Thoracic aorta (tissue), 2 donors: ENCODE measurements around the gene PYROXD2. TPM values are rescaled to one million over a fixed set of nuclear protein-coding genes. Genes with fewer than 3 reads are reported as not detected.
"Not testable (repeated sequence)": the region's sequence is repeated elsewhere in the genome, so short reads cannot be mapped to it uniquely, and the experiment has no call there.

Experiments
- ATAC-seq: fragments of 150-250 bp; one replicate; pipeline ENCODE4 v1.8.0; 2017; ENCODE audit warnings: low read depth; ENCODE audit not compliant: insufficient number of reproducible peaks, low FRiP score
- DNase-seq: peaks from one replicate; pipeline ENCODE4 v3.0.0-alpha.2; 2020; ENCODE audit warnings: low spot score
- H3K27ac ChIP-seq, 2 donors: fragments of 200-600 bp; sonication (generic); 1 replicate in 1 of 2; 2 replicates in 1 of 2; pipeline ENCODE4 v1.5.1; 2016; ENCODE audit warnings: mild to moderate bottlenecking in 2 of 2, moderate library complexity in 2 of 2
- H3K27me3 ChIP-seq: fragments of 200-600 bp; sonication (generic); replicated peaks from 2 replicates; pipeline ENCODE4 v1.6.0; 2016; ENCODE audit warnings: mild to moderate bottlenecking; ENCODE audit not compliant: insufficient read depth
- H3K36me3 ChIP-seq: fragments of 200-600 bp; sonication (generic); one replicate; pipeline ENCODE4 v1.5.1; 2016
- H3K4me1 ChIP-seq, 2 donors: fragments of 200-600 bp; sonication (generic); 1 replicate in 1 of 2; 2 replicates in 1 of 2; pipeline versions ENCODE4 v1.5.1 to v1.6.0; 2016; ENCODE audit warnings: low read depth in 2 of 2, mild to moderate bottlenecking in 1 of 2; ENCODE audit not compliant: control insufficient read depth in 1 of 2
- H3K4me3 ChIP-seq: fragments of 200-600 bp; sonication (generic); 2 replicates; pipeline ENCODE4 v1.5.1; 2016; ENCODE audit warnings: mild to moderate bottlenecking
- H3K9me3 ChIP-seq: fragments of 200-600 bp; sonication (generic); 2 replicates; pipeline ENCODE4 v1.5.1; 2016
- CTCF ChIP-seq: fragments of 200-600 bp; sonication (generic); IDR thresholded peaks from one replicate; pipeline ENCODE4 v1.5.1; 2019; ENCODE audit warnings: antibody characterized with exemption
- total RNA-seq, 2 donors: library from RNA; depleted of rRNA; stranded (reverse); fragments of >200 nt; gene quantifications; one replicate each; pipeline versions ENCODE4 v1.1.0 to v1.2.3, GENCODE V29; 2016

The PYROXD2 gene
- total RNA-seq, 2 donors from 2014 or later = 6.3 to 9.3 TPM

DNA sequence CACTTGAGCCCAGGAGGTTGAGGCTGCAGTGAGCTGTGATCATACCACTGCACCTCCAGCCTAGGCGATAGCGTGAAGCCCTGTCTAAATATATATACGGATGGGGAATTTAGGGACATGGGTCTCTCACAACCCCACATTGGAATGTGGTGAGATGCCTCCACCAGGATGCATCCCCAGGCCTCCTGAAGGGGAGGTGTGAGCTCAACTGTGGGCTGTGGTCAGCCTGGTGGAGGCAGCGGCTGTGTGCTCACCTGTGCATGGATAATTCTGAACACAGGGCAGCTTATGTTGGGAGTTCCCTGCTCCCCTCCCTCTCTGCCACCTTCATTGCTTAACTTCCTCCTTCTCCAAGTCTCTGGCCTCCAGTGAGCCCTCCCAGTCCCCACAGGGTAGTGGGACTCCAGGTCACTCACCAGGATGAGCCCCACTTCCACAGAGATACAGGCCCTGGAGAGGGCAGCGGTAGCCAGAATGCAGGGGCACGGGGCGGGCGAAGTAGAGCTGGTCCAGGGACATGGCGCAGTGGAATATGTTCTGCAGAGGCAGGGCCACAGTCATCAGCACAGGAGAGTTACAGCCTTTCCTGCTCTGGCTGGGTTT lies 30.4 kb downstream of the PYROXD2 start:
- no peak for ATAC-seq
- Histone ChIP-seq H3K27me3 (no peaks in the 10 kb centered on the region), H3K4me3 (no peak overlapping the region), H3K4me1 (no peaks in the 10 kb centered on the region), H3K27ac (no peak overlapping the region), H3K36me3 (peaks cover 6% of the 10 kb centered on the region), H3K9me3 (no peaks in the 10 kb centered on the region)
- no peak for DNase-seq
- no peak for TF ChIP-seq CTCF

DNA sequence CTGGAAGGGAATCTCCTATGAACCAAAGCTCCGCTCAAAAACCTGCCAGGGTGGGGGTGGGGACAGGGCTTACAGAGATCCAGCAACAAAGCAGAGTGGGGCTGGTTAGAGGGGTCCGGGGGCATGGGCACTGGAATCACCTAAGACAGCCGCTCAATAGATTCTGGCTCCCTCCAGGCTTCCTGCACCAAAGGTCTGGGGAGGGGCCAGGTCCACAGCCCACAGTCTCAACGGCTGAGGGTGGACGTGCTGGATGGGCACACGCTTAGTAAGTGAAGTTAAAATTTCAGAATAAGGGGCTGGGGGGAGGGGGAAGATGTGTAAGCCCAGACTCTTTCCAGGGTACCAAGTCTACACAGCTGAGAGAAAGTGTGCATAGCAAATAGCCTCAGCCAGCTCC lies 31.1 kb downstream of the PYROXD2 start:
- TF ChIP-seq CTCF = no peak
- Histone ChIP-seq H3K4me1 (no peaks in the 10 kb centered on the region), H3K27ac (no peak overlapping the region), H3K36me3 (peaks cover 6% of the 10 kb centered on the region), H3K4me3 (no peak overlapping the region), H3K27me3 (no peaks in the 10 kb centered on the region), H3K9me3 (no peaks in the 10 kb centered on the region)
- no peak for DNase-seq
- no peak for ATAC-seq

DNA sequence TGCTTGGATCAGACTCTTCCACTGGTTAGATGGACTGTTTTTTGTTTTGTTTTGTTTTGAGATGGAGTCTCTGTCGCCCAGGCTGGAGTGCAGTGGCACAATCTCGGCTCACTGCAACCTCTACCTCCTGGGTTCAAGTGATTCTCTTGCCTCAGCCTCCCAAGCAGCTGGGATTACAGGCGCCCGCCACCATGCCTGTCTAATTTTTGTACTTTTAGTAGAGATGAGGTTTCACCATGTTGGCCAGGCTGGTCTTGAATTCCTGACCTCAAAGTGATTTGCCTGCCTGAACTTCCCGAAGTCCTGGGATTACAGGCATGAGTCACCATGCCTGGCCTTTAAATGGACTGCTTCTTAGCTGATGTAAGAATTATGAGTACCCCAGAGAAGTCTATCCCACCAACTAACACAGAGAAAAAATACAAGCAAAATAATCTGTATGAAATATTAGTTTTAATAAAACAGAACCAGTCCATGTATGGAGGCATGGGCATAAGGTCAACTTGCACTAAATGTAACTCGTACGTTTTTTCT lies 31.8 kb downstream of the PYROXD2 start:
- not testable (repeated sequence) for H3K4me1 ChIP-seq, H3K27me3 ChIP-seq, H3K36me3 ChIP-seq, H3K27ac ChIP-seq, DNase-seq, H3K4me3 ChIP-seq, ATAC-seq, H3K9me3 ChIP-seq

GRCh38 chr10:98382691-98383101 lies 32.3 kb downstream of the PYROXD2 start:
- Histone ChIP-seq H3K4me1 (no peaks in the 10 kb centered on the region), H3K27me3 (no peaks in the 10 kb centered on the region), H3K4me3 (no peak overlapping the region), H3K9me3 (no peaks in the 10 kb centered on the region), H3K27ac (no peak overlapping the region), H3K36me3 (peaks cover 6% of the 10 kb centered on the region)
- no peak for ATAC-seq
- TF ChIP-seq CTCF = no peak
- no peak for DNase-seq

DNA sequence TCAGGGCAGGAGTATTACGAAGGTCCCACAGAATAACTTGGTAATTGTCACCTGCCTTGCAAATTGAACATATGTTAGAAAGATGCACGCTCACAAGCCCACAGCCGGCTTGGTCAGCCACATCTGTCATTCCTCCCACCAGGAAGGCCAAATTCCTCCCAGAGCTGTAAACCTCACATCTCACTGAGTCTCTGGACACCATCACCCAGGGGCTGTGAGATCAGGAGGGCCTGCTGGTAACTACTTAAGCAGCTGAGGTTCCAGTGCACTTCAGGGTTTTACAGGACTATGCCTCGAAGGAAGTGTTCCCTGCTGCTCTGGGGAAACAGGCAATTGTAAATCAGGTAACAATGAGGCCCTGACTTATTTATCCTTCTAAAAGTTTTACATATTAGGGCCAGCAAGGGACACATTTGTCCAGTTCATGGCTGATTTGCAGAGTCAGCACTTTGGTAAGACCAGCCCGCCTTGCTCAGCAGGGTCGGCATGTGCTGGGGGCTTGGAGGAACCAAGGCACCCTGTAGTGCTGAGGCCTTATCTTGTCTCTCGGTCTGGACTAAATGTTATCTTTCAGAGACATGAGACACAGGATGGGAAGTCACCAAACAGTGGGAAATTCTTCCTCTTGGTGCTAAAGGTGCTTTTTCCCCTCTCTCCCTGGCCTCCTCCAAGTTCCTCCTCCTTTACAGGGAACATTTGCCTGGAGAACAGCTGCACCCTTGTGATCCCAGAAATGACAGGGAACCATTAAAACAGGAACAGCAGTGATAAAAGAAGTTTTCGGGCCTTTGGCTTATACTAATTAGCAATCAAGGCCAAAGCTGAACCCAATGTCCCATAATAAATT lies 34.3 kb downstream of the PYROXD2 start:
- DNase-seq (no peak), ATAC-seq (no peak)

More for the DNA sequence above, 34.3 kb downstream of the PYROXD2 start:
- TF ChIP-seq CTCF = no peak
- Histone ChIP-seq H3K36me3 (no peaks in the 10 kb centered on the region), H3K9me3 (no peaks in the 10 kb centered on the region), H3K4me3 (no peak overlapping the region), H3K27ac (no peak overlapping the region), H3K27me3 (no peaks in the 10 kb centered on the region), H3K4me1 (no peaks in the 10 kb centered on the region)
